Stimulated activated CD8-positive, alpha-beta memory T cell treated with anti-CD3 and anti-CD28 coated beads, Interleukin-7, amount 100 ng/mL, for 48 hours (primary cell): ENCODE measurements around the gene FNDC10.
"Not testable (repeated sequence)": the region's sequence is repeated elsewhere in the genome, so short reads cannot be mapped to it uniquely, and the experiment has no call there.

Experiments used
- DNase-seq, 2 donors: peaks; one replicate each; pipeline ENCODE4 v3.0.0-alpha.2; 2020; ENCODE audit warnings: low read depth in 1 of 2; ENCODE audit errors: extremely low read depth in 1 of 2

Gene FNDC10

GRCh38 chr1:1599030-1599934 lies 653 bp downstream of the FNDC10 start:
- DNase-seq = no peak

GRCh38 chr1:1598720-1599029 lies 1.3 kb downstream of the FNDC10 start:
- DNase-seq = no peak

GRCh38 chr1:1598051-1598719 lies 1.8 kb downstream of the FNDC10 start:
- DNase-seq = no peak

GRCh38 chr1:1597275-1597930 lies 2.5 kb downstream of the FNDC10 start:
- no peak for DNase-seq

GRCh38 chr1:1596493-1597274 lies 3.3 kb downstream of the FNDC10 start:
- DNase-seq = no peak

GRCh38 chr1:1595341-1595740 lies 4.6 kb downstream of the FNDC10 start:
- not testable (repeated sequence) for DNase-seq

GRCh38 chr1:1594602-1595260 lies 5.2 kb downstream of the FNDC10 start:
- no peak for DNase-seq

GRCh38 chr1:1593834-1594601 lies 5.9 kb downstream of the FNDC10 start:
- DNase-seq = no peak

- DNase-seq = no peak
Measured at GRCh38 chr1:1591452-1591851, 8.5 kb downstream of the FNDC10 start.

GRCh38 chr1:1583347-1584010 lies 16.5 kb downstream of the FNDC10 start:
- DNase-seq = no peak

GRCh38 chr1:1582585-1583346 lies 17.2 kb downstream of the FNDC10 start:
- DNase-seq = no peak

GRCh38 chr1:1578371-1578940 lies 21.5 kb downstream of the FNDC10 start:
- DNase-seq = no peak

- DNase-seq = no peak
Measured at GRCh38 chr1:1577367-1578011, 22.4 kb downstream of the FNDC10 start.

GRCh38 chr1:1574721-1575537 lies 25.0 kb downstream of the FNDC10 start, which contains the start of gene SSU72:
Gene SSU72 (minus strand): TSS chr1:1574863. CDS start chr1:1574557, 306 bp downstream.
- DNase-seq = peak; percentile 80 to 87

- peak; percentile 24 to 60 for DNase-seq
Measured at GRCh38 chr1:1573843-1574720, 25.9 kb downstream of the FNDC10 start.

GRCh38 chr1:1569341-1569740 lies 30.6 kb downstream of the FNDC10 start:
- no peak for DNase-seq
